OCI-LY3 (cell line): ENCODE results near the gene SPRN.

Experiments
- CTCF ChIP-seq: fragments of 200-600, 300-600 bp; sonication (generic); IDR thresholded peaks from 2 replicates; pipeline ENCODE4 v1.5.1; 2014; ENCODE audit warnings: antibody characterized with exemption, low read length, low read depth
- EZH2phosphoT487 ChIP-seq: fragments of 200-600 bp; shearing (Covaris generic); IDR thresholded peaks from 2 replicates; pipeline ENCODE4 v1.6.1; 2018; ENCODE audit warnings: antibody characterized with exemption, mixed run types, low read depth

- TF ChIP-seq CTCF (no peak), EZH2phosphoT487 (no peak)
Measured at GRCh38 chr10:133383551-133383950, 40.9 kb downstream of the SPRN start.
